Measurements from ENCODE around the gene CALML3.

The CALML3 gene

DNA sequence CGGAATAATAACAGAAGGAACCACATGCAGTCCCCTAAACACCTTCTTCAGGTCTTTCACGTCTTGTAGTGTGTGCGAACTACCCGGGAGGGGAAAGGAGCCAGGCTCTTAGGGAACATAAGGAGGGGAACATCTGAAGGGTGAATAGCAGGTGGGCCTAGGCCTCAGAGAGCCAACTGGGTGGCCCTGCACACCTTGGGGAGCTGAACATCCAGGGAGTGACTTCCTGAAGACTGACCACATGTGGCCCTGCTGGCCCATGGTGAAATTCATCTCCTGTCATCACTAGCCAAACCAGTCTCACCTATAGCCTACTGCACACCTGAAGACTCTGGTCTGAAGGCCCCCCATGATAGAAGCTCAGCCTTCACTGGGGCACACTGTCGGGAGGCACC is 5.6 kb downstream of the CALML3 start:
- Histone ChIP-seq H3K27ac (ENCODE audit: low read depth, low read length) (no peak overlapping the region), H3K9me3 (ENCODE audit: control insufficient read depth, insufficient read depth, low read depth, low read length) (no peaks in the 10 kb centered on the region; the same call in 1 of the 2 replicates), H3K27me3 (ENCODE audit: control insufficient read depth, insufficient read depth, low read length) (no peaks in the 10 kb centered on the region), H3K9ac (ENCODE audit: low read length) (no peak overlapping the region), H3K4me1 (ENCODE audit: control insufficient read depth, insufficient read depth, low read length) (no peaks in the 10 kb centered on the region), H3K4me3 (ENCODE audit: low read depth, low read length) (no peak overlapping the region), H3K36me3 (ENCODE audit: control insufficient read depth, insufficient read depth, low read length) (no peaks in the 10 kb centered on the region)

DNA sequence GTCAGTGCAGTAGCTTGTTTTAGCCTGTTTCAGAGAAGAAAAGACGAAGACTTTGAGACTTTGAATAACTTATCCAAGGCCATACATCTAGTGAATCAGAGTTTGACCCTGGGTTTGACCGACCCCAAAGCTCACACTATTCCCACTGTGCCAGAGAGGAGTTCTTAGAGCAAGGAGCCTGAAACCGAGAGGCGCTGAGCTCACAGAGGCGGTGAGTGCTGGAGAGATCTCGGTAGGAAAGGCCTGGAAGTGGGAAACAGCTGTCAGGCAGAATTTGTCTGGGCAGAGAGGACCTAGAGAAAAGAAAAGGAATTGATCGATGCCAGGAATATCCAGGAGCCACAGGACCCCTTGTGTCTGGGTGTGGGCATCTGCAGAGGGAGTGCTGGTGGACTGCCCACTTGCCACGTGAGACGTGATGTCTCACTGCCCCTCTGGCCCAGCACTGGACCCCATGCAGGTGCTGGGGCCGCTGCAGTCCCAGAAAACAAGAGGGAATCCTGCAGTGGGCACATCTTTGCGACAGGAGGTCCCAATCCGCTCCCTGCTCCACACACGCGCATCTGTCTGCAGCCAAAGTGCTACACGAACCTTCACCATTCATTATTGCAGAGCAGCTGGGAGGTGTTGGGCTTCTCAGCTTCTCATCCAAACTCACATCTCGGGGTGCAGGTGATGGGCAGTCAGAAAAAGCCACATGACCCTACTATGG is 6.2 kb downstream of the CALML3 start:
- Histone ChIP-seq H3K9ac (ENCODE audit: low read length) (no peak overlapping the region), H3K4me3 (ENCODE audit: low read depth, low read length) (no peak overlapping the region), H3K27me3 (ENCODE audit: control insufficient read depth, insufficient read depth, low read length) (no peaks in the 10 kb centered on the region), H3K36me3 (ENCODE audit: control insufficient read depth, insufficient read depth, low read length) (no peaks in the 10 kb centered on the region), H3K4me1 (ENCODE audit: control insufficient read depth, insufficient read depth, low read length) (no peaks in the 10 kb centered on the region), H3K9me3 (ENCODE audit: control insufficient read depth, insufficient read depth, low read depth, low read length) (no peaks in the 10 kb centered on the region; the same call in 1 of the 2 replicates), H3K27ac (ENCODE audit: low read depth, low read length) (no peak overlapping the region)

DNA sequence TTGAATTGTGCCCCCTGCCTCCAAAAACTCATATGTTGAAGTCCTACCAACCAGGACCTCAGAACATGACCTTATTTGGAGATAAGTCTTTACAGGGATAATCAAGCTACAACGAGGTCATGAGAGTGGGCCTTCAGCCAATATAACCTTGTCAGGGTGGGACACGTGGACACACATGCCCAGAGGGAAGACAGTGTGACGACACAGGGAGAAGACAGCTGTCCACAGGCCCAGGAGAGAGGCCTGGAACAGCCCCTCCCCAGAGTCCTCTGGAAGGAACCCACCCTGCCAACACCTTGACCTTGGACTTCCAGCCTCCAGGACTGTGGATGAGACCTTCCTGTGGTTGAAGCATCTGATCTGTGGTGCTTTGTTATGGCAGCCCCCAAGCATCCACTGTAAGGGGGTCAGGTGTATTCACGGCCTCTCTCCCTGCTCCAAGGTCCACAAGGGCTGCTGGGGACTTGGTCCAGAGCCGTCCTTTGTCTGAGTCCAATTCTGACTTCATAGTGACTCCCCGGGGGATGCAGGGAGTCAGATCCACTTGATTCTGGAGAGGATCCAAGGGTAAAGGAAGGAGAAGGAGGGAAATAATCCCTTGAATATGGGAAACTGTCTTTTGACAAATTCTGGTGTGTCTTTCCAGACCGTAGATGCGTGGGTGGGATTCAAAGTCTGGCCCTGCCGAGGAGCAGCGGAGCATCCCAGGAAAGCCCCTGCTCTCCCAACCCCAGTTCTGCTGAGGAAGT is 7.0 kb downstream of the CALML3 start:
- H3K9me3 ChIP-seq (ENCODE audit: control insufficient read depth, insufficient read depth, low read depth, low read length), result no peaks in the 10 kb centered on the region; the same call in 1 of the 2 replicates
- no peak overlapping the region for H3K9ac ChIP-seq (ENCODE audit: low read length)
- H3K27me3 ChIP-seq (ENCODE audit: control insufficient read depth, insufficient read depth, low read length), result no peaks in the 10 kb centered on the region
- no peak overlapping the region for H3K27ac ChIP-seq (ENCODE audit: low read depth, low read length)
- no peaks in the 10 kb centered on the region for H3K4me1 ChIP-seq (ENCODE audit: control insufficient read depth, insufficient read depth, low read length)
- H3K36me3 ChIP-seq (ENCODE audit: control insufficient read depth, insufficient read depth, low read length), result no peaks in the 10 kb centered on the region
- no peak overlapping the region for H3K4me3 ChIP-seq (ENCODE audit: low read depth, low read length)

DNA sequence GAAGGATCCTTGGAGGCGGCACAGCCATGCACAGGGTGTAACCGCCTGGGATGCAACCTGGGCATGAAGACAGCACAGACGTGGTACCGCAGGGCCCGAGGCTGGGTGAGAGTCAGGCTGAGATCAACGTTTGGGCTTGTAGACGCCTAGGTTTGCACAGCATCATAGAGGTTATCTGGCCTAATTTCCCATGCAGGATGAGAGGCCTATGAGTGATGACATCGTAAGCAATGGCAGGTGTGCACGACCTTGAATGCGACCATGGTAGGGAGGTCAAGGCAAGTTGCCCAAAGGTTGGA is 7.5 kb downstream of the CALML3 start:
- no peak overlapping the region for H3K9ac ChIP-seq (ENCODE audit: low read length)
- H3K36me3 ChIP-seq (ENCODE audit: control insufficient read depth, insufficient read depth, low read length), result no peaks in the 10 kb centered on the region
- H3K27me3 ChIP-seq (ENCODE audit: control insufficient read depth, insufficient read depth, low read length), result no peaks in the 10 kb centered on the region
- no peak overlapping the region for H3K4me3 ChIP-seq (ENCODE audit: low read depth, low read length)
- no peaks in the 10 kb centered on the region; the same call in 1 of the 2 replicates for H3K9me3 ChIP-seq (ENCODE audit: control insufficient read depth, insufficient read depth, low read depth, low read length)
- no peak overlapping the region for H3K27ac ChIP-seq (ENCODE audit: low read depth, low read length)
- H3K4me1 ChIP-seq (ENCODE audit: control insufficient read depth, insufficient read depth, low read length), result no peaks in the 10 kb centered on the region

DNA sequence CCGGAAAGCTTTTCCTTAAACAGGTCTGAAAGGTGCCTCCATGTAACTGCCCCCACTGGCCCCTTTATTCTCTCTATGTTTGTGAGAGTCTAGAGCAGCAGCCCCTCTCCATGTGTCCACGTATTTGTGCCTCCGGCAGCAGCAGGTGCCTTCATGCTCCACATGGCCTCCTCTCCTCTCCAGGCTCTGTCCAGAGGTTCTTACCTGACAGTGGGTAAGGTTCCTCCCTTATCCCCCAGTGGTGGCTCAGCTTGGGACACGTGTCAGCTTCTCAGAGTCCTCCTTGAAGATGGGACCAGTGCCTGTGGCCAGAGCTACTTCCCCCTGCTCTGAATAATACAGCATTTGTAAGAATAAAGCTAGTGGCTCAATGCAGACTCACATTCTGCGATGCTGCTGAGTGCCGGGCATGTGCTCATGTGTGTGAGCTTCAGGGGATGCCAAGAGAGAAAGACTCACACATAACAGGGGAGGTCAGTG is 7.9 kb downstream of the CALML3 start:
- H3K36me3 ChIP-seq (ENCODE audit: control insufficient read depth, insufficient read depth, low read length), result no peaks in the 10 kb centered on the region
- no peaks in the 10 kb centered on the region for H3K4me1 ChIP-seq (ENCODE audit: control insufficient read depth, insufficient read depth, low read length)
- no peak overlapping the region for H3K9ac ChIP-seq (ENCODE audit: low read length)
- no peaks in the 10 kb centered on the region; the same call in 1 of the 2 replicates for H3K9me3 ChIP-seq (ENCODE audit: control insufficient read depth, insufficient read depth, low read depth, low read length)
- no peaks in the 10 kb centered on the region for H3K27me3 ChIP-seq (ENCODE audit: control insufficient read depth, insufficient read depth, low read length)
- H3K27ac ChIP-seq (ENCODE audit: low read depth, low read length), result no peak overlapping the region
- no peak overlapping the region for H3K4me3 ChIP-seq (ENCODE audit: low read depth, low read length)

DNA sequence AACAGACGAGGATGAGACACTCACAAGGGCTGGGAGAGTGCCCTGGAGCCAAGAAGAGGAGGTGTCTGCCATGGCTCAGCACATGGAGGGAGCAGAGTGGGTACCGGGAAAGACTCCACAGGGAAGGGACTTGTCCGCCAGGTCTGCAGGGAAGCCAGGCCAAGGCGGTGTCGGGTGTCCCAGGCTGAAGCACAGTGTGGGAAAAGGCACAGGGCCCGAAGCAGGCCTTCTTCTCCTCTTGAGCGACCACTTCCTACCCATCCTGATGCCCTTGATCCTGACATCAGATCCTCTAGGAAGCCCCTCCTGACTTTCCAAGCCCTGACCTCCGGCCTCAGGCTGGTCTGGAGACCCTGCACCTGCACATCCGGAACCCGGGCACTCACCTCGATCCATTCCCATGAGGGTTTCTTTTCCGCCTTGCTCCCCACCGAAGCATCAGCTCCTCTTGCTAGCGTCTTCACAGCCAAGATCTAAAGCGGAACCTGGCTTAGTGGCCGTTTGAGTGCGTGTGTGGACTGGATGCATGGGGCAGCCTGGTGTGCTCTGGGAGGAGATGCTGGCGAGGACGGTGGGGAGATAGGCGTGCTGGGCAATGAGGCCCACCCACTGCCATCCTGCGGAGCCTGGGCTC is 8.5 kb downstream of the CALML3 start:
- Histone ChIP-seq H3K27ac (ENCODE audit: low read depth, low read length) (no peak overlapping the region), H3K9ac (ENCODE audit: low read length) (no peak overlapping the region), H3K36me3 (ENCODE audit: control insufficient read depth, insufficient read depth, low read length) (no peaks in the 10 kb centered on the region), H3K27me3 (ENCODE audit: control insufficient read depth, insufficient read depth, low read length) (no peaks in the 10 kb centered on the region), H3K4me3 (ENCODE audit: low read depth, low read length) (no peak overlapping the region), H3K4me1 (ENCODE audit: control insufficient read depth, insufficient read depth, low read length) (no peaks in the 10 kb centered on the region), H3K9me3 (ENCODE audit: control insufficient read depth, insufficient read depth, low read depth, low read length) (no peaks in the 10 kb centered on the region; the same call in 1 of the 2 replicates)

DNA sequence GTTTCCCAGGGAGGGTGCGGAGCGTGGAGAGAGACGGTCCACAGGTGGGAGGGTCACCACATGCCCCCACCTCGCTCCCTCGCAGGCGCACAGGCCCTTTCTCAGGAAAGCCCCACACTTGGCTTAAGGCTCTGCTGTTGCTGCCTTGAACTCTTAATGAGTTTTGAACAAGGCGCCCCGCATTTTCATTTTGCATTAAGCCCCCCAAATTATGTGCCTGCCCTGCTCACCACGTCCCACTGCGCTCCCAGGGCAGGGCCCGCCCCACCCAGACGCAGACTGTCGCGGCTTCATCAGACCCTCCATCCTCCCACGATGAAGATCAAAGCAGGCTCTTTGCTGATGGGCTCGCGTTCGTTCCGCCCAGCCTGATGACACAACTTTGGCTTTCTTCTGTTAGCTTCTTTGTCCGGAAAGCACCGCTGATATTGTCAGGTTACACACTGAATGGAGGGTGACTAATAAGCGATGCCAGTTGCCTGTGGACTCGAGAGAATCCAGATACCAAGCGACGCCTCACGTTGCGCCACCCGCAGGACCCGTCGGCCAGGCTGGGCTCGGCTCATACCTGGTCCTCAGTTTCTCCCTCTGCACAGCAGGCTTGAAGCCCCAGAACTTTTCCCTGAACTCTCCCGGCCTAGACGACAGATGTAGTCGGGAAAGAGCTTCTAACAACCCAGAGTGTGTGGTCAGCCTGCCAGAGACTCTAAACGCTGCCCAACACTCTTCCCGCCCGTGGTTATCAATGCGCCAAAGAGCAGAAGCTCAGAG is 9.5 kb downstream of the CALML3 start:
- Histone ChIP-seq H3K27me3 (ENCODE audit: control insufficient read depth, insufficient read depth, low read length) (no peaks in the 10 kb centered on the region), H3K9me3 (ENCODE audit: control insufficient read depth, insufficient read depth, low read depth, low read length) (no peaks in the 10 kb centered on the region; the same call in 1 of the 2 replicates), H3K4me3 (ENCODE audit: low read depth, low read length) (no peak overlapping the region), H3K4me1 (ENCODE audit: control insufficient read depth, insufficient read depth, low read length) (peaks cover 8% of the 10 kb centered on the region; the same call in 1 of the 2 replicates), H3K9ac (ENCODE audit: low read length) (no peak overlapping the region), H3K27ac (ENCODE audit: low read depth, low read length) (no peak overlapping the region), H3K36me3 (ENCODE audit: control insufficient read depth, insufficient read depth, low read length) (no peaks in the 10 kb centered on the region)

DNA sequence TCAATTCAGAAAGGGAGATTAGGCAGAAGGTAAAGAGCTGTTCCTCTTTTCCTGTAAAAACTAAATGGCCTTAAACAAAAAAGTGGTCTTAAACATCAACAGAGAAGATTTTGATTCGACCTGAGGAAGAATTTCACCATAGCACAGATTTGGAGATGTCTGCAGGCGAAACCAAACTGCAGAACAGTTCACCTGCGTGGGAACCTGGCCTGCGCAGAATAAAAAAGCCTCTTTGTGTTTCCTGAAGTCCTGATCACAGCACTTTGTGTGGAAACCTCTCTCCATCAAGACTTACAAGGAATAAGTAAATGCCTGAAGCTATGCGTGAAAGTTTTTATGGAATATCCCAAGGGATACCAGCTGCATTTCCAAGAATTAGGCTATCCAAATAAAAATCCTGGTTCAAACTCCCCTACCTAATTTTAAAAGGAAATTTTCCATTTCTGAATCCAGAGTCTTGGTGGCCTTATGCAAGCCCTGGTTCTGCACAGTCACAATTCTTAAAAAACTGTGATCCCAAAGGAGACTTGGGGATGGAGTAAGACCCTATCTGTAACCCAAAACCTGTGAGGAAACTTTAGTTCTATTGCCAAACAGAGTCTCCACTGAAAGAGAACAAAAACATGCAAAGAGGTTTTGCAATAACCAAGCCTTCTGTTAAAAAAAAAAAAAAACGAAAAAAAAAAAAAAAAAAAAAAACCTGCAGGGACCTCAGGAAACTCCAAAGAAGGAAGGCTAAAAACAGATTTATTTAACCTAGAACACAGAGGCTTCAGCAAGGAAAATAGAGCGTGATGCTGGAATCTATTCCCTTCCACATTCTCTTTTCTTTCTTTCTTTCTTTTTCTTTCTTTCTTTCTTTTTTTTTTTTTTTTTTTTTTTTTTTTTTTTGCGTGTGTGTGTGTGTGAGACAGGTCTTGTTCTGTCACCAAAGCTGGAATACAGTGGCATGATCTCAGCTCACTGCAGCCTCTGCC is 10.4 kb downstream of the CALML3 start:
- Histone ChIP-seq H3K4me3 (ENCODE audit: low read depth, low read length) (no peak overlapping the region), H3K9me3 (ENCODE audit: control insufficient read depth, insufficient read depth, low read depth, low read length) (peaks cover 1% of the 10 kb centered on the region; the same call in 1 of the 2 replicates), H3K27ac (ENCODE audit: low read depth, low read length) (no peak overlapping the region), H3K27me3 (ENCODE audit: control insufficient read depth, insufficient read depth, low read length) (no peaks in the 10 kb centered on the region), H3K4me1 (ENCODE audit: control insufficient read depth, insufficient read depth, low read length) (peaks cover 8% of the 10 kb centered on the region; the same call in 1 of the 2 replicates), H3K9ac (ENCODE audit: low read length) (no peak overlapping the region), H3K36me3 (ENCODE audit: control insufficient read depth, insufficient read depth, low read length) (no peaks in the 10 kb centered on the region)

DNA sequence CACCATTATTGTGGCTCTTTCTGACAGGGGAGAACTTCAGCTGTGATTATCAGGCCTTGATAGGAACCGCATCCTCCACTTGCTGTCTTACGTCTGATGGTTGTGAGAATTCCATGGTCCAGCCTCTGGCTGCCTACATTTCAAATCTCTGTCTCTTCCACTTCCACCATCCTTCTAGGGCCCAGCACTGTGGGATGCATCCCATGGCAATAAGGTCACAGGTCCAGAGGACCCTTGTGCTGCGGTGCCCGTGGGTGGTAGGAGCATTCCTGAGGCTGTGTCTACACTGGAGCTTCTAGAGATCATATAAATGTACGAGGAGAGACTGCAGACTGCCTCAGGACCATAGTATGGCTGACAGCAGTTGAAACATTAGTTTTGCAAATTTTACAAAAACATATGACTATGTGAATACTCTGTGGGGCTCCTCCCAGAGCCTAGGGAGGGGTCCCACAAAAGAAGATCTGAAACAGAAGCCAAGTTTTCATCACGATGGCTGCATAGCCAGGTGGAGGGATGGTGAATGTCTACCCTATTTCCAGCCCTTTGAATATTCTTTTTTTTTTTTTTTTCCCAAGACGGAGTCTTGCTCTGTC is 11.8 kb downstream of the CALML3 start:
- no peak overlapping the region for H3K4me3 ChIP-seq (ENCODE audit: low read depth, low read length)

More for the DNA sequence above, 11.8 kb downstream of the CALML3 start:
- Histone ChIP-seq H3K4me1 (ENCODE audit: control insufficient read depth, insufficient read depth, low read length) (peaks cover 8% of the 10 kb centered on the region; the same call in 1 of the 2 replicates), H3K9me3 (ENCODE audit: control insufficient read depth, insufficient read depth, low read depth, low read length) (peaks cover 12% of the 10 kb centered on the region; the same call in 1 of the 2 replicates), H3K27ac (ENCODE audit: low read depth, low read length) (no peak overlapping the region), H3K9ac (ENCODE audit: low read length) (no peak overlapping the region), H3K36me3 (ENCODE audit: control insufficient read depth, insufficient read depth, low read length) (no peaks in the 10 kb centered on the region), H3K27me3 (ENCODE audit: control insufficient read depth, insufficient read depth, low read length) (no peaks in the 10 kb centered on the region)

Measured in HUES6 (cell line).